GM21447 (cell line): Measurements from ENCODE around the gene OCEL1.
"Not testable (repeated sequence)": the region's sequence is repeated elsewhere in the genome, so short reads cannot be mapped to it uniquely, and the experiment has no call there.

Experiments used
- ATAC-seq: cut with Tn5 transposase; IDR thresholded peaks from one replicate; pipeline ENCODE4 v1.9.1; 2021; ENCODE audit not compliant: unreplicated experiment

The OCEL1 gene

DNA sequence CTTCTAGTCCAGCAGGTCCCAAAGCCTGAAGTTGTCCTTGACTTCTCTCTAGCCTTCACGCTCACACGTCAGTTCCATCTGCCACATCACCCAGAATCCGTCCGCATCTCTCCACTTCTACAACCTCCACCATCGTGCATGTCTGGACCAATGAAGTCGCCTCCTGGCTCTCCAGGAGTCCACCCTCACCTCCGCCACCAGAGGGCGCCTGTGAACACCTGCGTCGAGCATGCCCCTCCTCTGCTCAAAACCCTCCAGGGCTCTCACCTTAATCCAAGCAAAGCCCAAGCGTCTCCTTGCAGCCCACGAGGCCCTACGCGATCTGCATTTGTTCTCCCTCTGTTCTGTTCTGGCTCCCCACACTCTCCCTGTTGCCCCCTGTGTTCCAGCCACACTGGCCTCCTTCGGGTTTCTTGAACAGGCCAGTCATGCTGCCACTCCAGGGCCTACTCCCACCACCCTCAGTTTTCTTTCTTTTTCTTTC, 34.9 kb downstream of the OCEL1 start:
- peak; percentile 72 for ATAC-seq

DNA sequence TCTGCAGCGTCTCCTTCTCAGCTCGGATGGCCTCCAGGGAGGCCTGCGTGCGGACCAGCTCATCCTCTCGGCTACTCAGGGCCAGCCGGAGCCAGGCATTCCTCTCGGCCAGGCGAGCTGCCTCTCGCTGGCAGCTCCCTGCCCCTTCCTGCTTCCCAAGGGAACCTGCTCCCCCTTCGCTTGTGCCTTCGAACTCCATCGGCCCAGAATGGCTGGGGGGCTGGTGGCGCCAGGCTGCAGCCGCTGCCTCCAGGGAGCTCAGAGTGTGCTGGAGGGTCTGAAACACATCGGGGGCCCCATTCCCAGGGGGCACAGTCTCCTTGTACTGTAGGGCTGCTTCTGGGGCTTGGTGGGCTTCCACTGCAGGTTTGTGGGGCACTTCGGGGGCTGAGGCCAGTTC, 36.5 kb downstream of the OCEL1 start:
- no peak for ATAC-seq

DNA sequence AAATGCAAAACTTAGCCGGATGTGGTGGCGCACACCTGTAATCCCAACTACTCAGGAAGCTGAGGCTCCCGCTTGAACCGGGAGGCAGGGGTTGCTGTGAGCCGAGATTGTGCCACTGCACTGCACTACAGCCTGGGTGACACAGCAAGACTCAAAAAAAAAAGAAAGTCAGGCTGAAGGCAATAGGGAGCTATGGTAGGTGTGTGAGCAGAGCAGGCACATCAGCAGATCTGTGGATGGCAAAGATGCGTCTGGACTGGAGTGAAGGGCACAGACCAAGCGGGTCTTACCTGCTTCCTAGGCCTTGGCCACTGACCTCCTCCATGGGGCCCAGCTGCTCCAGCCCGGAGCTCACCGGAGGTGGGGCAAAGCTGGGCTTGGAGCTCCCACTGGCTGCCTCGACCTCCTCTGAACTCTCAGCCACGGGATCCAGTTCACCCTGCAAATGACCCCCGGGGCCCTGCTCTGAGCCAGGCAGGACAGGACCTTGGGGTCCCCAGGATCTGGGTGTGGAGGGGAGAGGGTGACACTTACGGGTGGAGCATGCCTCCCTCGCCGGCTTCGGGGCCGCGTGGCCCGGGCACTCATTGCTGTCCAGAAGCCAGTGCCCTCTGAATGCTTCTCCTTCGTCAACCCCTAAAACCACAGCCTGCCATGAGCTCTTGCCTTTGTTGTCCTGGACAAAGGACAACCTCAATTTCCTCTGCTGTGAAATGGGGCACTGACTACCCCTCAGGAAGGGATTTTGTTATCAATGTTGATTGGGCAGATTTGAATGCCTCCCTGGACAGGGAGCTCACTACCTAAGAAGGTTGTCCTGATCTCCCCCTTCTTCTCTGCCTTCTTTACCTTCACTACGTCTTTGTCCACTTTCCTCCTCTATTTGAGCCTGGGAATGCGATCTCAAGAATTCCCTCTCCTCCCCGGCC, 38.0 kb downstream of the OCEL1 start:
- ATAC-seq = no peak

DNA sequence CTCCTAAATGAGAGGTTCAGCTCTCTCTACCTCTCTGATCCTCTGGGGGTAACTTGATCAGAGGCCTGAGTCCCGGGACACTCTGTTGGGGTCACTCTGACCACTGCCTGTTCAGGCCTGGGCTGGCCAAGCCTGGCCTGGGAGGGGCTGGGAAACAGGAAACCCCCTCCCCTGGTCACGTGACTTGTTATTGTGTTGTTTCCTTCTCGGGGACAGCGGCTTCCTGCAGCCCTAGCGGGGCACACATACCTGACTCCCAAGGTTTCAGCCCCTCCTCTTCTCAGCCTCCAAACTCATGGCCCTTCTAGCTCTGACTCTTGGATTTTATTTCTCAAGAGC, 38.6 kb downstream of the OCEL1 start, which contains the start of gene USHBP1:
TSS of gene USHBP1 (minus strand) at position 105 of the 339 bp plus-strand sequence. CDS start 446 bp downstream, outside the sequence.
- no peak for ATAC-seq

DNA sequence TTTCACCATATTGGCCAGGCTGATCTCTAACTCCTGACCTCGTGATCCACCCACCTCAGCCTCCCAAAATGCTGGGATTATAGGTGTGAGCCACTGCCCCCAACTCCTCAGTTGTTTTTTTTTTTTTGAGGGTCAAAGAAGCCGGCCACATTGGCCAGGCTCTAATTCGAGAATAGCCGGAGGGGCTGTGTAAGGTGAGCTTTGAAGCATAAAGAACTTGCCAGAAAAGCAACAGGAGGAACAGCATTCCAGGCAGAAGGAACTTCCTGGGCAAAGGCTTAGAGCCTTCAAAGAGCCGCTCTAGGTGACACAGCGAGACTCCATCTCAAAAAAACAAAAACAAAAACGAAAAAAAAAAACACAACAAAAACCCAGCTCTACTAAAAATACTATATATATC, 40.0 kb downstream of the OCEL1 start:
- ATAC-seq = no peak

DNA sequence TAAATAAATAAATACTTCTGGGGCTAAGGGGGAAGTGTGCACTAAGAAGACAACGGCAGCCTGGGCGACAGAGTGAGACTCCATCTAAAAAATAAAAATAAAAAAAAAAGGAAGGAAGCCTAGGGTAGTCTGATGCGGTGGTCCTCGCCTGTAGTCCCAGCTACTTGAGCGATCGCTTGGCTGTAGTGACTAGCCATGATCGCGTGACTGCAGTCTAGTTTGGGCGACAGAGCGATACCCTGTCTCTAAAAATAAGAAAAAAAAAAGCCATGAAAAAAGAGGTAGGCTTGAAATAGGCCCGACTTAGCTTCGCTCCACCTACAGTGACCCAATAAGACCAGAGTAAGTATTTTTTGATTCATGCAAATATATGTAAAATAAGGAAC, 40.6 kb downstream of the OCEL1 start:
- no peak for ATAC-seq

DNA sequence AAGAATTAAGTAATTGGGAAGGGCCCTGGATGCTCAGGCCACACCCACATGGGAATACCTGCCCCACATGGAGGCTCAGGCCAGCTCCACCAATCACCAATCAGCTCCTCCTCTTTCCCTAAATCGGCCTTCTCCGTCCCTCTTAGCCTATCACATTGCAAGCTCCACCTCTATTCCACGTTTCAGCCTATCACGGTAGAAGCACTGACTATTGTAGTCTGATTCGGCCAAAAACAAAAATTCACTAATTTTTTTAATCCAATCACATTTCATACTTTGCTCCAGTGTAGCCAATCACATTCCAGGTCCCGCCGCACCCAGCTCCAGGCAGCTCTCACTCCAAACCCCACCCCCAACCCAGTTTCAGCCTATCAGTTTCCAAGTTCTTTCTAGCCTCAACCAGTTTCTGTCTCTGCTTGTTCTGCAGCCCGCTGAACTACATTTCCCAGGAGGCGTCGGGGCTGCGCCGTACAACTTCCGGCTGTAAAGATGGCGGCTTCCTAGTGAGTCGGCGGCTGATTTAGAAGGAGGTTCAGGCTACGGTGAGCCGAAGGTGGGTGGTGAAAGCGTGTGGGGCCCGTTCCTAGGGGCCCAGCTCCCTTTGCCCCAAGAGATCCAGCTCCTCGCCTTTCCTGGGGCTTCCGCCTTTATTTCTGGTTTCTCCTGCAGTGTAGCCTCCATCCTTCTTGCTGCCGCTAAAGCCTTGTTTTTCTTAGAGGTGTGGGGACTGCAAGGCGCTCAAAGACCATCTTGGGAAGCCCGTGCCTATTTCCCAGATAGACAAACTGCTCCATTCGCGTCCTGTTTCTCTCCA, 41.2 kb downstream of the OCEL1 start, which contains the start of gene BABAM1:
TSS of gene BABAM1 (plus strand) at position 469 of the 814 bp plus-strand sequence. CDS start 1,364 bp downstream, outside the sequence.
- peak; percentile 91 for ATAC-seq

DNA sequence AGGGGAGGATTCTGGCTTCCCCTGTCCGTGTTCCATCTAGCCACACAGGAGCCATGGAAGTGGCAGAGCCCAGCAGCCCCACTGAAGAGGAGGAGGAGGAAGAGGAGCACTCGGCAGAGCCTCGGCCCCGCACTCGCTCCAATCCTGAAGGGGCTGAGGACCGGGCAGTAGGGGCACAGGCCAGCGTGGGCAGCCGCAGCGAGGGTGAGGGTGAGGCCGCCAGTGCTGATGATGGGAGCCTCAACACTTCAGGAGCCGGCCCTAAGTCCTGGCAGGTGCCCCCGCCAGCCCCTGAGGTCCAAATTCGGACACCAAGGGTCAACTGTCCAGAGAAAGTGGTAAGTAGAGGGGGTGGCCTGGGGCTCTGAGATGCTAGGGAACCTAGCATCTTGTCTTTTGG, 42.7 kb downstream of the OCEL1 start:
- no peak for ATAC-seq

DNA sequence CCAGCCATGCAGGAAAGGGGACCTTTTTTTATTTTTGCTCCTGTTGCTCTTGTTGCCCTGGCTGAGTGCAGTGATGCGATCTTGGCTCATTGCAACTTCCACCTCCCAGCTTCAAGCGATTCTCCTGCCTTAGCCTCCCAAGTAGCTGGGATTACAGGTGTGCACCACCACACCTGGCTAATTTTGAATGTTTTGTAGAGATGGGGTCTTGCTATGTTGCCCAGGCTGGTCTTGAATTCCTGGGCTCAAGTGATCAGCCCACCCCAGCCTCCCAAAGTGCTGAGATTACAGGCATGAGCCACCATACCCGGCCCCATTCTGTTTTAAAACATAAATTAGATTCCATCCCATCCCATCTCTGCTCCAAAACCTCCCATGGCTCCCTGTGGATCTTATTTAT, 48.9 kb downstream of the OCEL1 start:
- not testable (repeated sequence) for ATAC-seq

DNA sequence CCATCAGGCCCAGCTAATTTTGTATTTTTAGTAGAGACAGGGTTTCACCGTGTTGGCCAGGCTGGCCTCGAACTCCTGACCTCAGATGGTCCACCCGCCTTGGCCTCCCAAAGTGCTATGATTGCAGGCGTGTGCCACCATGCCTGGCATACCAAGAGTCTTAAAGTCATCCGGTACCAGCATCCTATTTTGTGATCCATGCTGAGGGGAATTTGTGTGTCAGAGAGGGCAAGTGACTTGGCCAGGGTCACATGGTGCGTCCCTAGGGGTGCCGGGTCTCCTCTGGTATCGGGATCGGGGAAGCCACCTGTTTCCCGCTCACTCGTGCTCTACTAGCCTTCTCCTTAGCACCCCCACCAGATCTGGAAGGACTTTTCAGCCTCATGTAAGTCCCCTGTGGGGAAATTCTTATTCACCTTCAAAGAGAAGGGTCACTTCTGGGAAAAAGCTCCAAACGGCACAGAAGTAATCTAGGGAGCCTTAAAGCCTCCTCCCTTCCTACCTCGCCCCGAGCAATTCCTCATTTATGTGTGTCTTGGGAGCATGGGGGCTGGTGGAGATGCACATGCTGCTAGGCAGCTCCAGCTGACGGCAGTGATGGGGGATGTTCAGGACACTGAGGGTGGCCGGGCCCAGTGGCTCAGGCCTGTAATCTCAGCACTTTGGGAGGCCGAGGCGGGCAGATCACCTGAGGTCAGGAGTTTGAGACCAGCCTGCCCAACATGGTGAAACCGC, 49.6 kb downstream of the OCEL1 start:
- ATAC-seq = no peak
